Retina (tissue), 1 donor: ENCODE measurements around the gene TNP2.
"Not testable (repeated sequence)": the region's sequence is repeated elsewhere in the genome, so short reads cannot be mapped to it uniquely, and the experiment has no call there.

Source experiments
- DNase-seq: peaks from one replicate; pipeline ENCODE4 v3.0.0-alpha.2; 2016

TNP2 gene

DNA sequence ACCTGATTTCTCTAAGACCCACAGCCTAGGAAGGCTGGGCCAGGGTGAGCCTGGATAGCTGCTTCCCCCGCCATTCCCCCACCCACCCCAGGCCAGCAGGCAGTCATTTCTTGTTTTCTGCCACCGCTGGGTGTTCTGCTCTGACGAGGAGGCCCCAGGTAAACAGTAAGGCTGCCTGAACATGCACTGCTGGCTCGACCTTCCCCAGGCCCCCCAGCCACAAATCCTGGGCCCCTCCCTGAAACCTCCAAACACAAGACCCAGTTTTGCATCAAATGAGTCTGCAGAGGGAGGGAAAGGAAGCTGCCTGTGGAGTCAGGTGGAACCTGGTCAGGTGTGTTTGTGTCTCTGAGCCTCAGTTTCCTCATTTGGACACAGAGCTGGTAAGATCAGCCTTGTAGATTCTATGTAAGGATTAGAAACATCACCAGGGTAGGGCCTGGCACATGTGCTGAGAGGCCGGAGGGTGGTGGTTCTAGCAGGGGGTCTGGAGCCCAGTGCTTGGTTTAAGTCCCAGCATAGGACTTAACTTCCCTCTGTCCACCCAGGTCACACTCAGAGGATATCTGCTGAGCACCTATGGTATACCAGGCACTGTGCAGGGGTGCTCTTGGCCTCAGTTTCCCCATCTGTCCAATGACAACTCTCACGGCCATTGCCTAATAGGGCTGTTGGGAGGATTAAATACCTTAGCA is 30.9 kb upstream of the TNP2 start:
- no peak for DNase-seq

- DNase-seq, result not testable (repeated sequence)
Measured at GRCh38 chr16:11298950-11299547, 29.9 kb upstream of the TNP2 start.

GRCh38 chr16:11298143-11298900 is 29.2 kb upstream of the TNP2 start:
- DNase-seq, result no peak

DNA sequence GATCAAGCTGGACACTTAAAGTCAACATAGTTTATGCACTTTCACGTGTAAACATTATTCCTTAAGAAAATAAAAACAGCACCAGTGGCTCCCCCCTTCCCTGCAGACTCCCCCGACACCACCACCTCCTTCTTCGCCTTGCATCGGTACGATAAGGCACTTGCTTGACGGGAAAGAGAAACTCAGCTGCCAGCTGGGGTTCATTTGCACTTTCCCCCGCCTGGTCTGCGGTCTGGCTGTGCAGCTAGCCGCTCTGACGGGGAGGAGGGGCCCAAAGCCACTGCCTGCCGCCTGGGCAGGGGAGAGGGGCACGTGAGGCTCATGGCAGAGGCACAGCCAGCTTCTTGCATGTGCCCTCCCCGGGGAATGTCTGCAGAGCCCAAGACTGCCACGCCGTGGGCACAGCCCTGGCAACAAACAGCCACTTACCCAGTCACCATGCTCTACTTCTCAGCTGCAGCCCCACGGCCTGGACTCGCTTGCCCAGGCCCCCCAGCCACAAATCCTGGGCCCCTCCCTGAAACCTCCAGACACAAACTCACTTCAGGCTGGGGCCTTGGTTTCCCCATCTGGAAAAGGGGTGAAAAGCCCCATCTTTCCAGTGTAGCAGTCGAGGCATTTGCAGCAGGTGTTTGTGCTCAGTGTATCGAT is 28.5 kb upstream of the TNP2 start:
- peak; percentile 69 for DNase-seq

GRCh38 chr16:11296706-11297491 is 27.8 kb upstream of the TNP2 start:
- DNase-seq, result no peak

- DNase-seq, result no peak
Measured at GRCh38 chr16:11296351-11296705, 27.2 kb upstream of the TNP2 start.

- no peak for DNase-seq
Measured at GRCh38 chr16:11295672-11296071, 26.5 kb upstream of the TNP2 start.

DNA sequence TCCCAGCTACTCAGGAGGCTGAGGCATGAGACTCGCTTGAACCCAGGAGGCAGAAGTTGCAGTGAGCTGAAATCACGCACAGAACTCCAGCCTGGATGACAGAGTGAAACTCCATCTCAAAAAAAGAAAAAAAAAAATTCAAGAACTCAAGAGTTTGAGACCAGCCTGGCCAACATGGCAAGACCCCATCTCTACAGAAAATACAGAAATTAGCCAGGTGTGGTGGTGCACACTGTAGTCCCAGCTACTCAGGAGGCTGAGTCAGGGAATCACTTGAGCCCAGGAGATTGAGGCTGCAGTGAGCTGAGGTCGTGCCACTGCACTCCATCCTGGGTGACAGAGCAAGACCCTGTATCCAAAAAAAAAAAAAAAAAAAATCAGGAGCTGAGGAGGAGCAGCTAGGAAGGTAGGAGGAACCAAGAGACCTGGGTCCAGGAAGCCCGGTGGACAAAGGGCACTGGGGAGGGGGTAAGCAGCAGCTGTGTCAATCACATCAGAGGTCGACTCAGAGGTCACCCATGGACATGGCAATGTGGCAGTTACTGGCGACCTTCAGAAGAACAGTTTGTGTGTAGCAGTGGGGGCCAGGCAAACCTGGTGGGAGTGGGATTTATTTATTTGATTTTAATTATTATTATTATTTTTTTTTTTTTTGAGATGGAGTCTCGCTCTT is 23.1 kb upstream of the TNP2 start:
- no peak for DNase-seq

- peak; percentile 36 for DNase-seq
Measured at GRCh38 chr16:11291091-11291703, 22.1 kb upstream of the TNP2 start.

- no peak for DNase-seq
Measured at GRCh38 chr16:11290102-11290893, 21.2 kb upstream of the TNP2 start.

DNA sequence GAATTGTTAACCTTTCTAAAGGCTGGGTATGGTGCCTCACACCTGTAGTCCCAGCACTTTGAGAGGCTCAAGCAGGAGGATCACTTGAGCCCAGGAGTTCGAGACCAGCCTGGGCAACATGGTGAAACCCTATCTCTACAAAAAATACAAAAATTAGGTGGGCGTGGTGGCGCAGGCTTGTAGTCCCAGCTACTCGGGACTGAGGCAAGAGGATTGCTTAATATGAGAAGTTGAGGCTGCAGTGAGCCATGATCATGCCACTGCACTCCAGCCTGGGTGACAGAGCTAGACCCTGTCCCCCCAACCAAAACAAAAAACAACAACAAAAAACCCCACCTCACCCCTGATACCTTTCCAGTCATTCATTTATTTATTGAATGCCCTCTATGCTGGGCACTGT is 20.6 kb upstream of the TNP2 start:
- not testable (repeated sequence) for DNase-seq

- DNase-seq, result no peak
Measured at GRCh38 chr16:11289202-11289601, 20.1 kb upstream of the TNP2 start.

- no peak for DNase-seq
Measured at GRCh38 chr16:11285842-11286241, 16.7 kb upstream of the TNP2 start.

DNA sequence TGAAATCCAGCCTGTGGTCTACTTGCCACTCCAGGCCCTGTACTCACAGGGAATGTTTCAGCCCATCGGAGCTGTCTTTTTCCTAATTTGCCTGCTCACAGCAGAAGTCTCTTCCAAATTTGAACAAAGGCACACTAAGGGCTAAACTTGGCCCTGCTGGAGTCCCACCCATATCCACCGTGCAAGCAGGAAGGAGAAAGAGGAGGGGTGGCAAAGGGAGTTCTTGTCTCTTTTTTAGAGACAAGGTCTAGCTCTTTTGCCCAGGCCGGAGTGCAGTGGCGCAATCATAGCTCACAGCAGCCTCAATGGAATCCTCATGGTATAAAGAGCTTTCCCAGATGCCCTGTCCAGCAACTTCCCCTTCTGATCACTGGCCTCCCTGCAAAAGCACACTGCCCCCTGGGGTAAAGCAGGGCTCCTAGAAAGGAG is 14.7 kb upstream of the TNP2 start:
- DNase-seq, result no peak

DNA sequence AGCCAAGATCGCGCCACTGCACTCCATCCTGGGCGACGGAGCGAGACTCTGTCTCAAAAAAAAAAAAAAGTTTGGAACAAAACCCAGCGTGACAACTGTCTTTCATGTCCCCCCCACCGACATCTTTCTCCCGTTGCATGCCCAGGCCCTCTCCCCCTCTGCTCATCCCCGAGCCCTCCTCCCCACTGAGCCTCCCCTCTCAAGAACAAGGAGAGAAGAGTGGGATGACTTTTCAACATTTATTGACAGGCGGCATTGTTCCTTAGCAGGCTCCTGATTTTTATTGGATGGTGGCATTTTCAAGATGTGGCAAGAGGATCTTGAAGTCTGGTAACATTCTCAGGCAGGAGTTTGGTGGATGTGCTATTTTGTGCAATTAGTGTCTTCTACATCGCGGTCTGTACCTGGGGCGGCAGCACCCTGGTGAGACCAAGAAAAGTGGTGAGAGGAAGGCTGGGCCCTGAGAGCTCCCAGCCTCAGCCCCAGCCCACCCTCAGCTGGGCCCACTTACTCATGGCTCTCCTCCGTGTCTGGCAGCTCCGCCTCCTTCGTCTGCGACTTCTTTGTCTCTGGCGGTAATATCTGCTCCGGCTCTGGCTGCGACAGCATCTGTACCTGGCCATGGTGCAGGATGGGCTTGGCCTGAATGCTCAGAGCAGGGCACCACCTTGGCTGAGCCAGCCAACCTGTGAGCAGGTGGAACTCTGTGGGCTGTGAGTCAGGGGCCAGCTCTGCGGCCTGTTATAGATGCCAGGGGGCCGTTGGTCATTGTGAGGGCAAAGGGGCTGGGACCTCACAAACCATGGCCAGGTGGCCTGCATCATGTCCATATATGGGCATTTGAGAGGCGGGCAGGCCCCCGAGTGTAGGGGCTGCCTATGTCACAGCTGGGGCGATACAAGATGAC is 11.7 kb upstream of the TNP2 start, which contains the start of gene PRM1:
PRM1 (minus strand) TSS at position 715 of the 907 bp plus-strand sequence; CDS start at position 623, 92 bp downstream.
- DNase-seq, result no peak

DNA sequence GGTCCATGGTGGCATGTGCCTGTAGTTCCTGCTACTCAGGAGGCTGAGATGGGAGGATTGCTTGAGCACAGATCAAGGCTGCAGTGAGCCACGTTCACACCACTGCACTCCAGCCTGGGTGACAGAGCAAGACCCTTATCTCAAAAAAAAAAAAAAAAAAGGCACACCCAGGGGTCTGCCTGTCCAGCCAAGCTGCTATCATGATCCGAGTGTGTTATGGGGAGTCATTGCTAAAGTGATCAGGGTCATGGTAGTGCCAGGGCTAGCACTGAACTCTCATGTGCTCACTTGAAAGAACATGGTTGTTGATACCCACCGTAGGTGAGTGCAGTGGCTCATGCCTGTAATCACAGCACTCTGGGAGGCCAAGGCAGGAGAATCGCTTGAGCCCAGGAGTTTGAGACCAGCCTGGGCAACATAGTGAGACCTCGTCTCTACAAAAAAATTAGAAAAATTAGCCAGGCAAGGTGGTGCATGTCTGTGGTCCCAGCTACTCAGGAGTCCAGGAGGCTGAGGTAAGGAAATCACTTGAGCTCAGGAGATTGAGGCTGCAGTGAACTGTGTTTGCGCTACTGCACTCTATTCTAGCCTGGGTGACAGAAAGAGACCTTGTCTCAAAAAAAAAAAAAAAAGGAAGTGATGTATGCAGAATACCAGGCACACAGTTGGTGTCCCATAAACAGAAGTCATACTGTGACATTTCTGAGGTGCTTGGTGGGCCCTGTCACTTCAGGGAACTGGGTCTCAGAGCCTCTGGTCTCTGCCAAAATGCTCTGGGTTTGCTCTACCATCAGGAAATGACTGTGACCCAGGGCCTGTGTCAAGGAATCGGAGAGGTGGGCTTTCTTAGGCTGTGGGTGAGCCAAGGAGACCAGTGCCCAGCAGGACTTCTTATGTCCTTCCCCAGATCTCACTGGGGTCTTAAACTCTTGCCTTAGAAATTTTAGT is 9.8 kb upstream of the TNP2 start:
- no peak for DNase-seq

GRCh38 chr16:11277607-11278337 is 8.6 kb upstream of the TNP2 start:
- DNase-seq, result no peak
